ENCODE data around the gene TAGLN. TPM values are rescaled to one million over a fixed set of nuclear protein-coding genes. Genes with fewer than 3 reads are reported as not detected.
A peak's percentile ranks its signal among the peaks of the same experiment; 100 is the strongest.

The TAGLN gene
- total RNA-seq, 1 donor from 2014 or later, result 3.8 TPM

- Mint-ChIP-seq H3K4me1 (peaks cover 45% of the 10 kb centered on the region), H3K9me3 (no peaks in the 10 kb centered on the region), H3K27ac (peak overlapping the region; percentile 98), H3K4me3 (peak overlapping the region; percentile 93), H3K27me3 (no peaks in the 10 kb centered on the region), H3K36me3 (ENCODE audit: low read depth) (peaks cover 42% of the 10 kb centered on the region)
- peak; percentile 66 for DNase-seq
- intact Hi-C loops (cut with micrococcal nuclease), result loop anchor here (1.0 to 5.0 kb wide), 6 partner anchors 53 to 586 kb away; partner anchors contain the start of genes CEP164, SIDT2 and ZPR1
Observed at GRCh38 chr11:117230999-117231841, 32.0 kb downstream of the TAGLN start.

- H3K4me1 Mint-ChIP-seq, result peaks cover 42% of the 10 kb centered on the region
- intact Hi-C loops (cut with micrococcal nuclease), result loop anchor here (1.0 to 5.0 kb wide), 4 partner anchors 87 to 586 kb away; partner anchors contain the start of genes PAFAH1B2 and ZPR1
Observed at GRCh38 chr11:117231842-117232091, 32.6 kb downstream of the TAGLN start, which contains the start of gene PCSK7. PCSK7 (minus strand) TSS chr11:117232073; CDS start chr11:117229844, 2,229 bp downstream.

GRCh38 chr11:117232092-117232878 lies 33.1 kb downstream of the TAGLN start, which contains the start of gene RNF214:
RNF214 (plus strand) TSS chr11:117232671; CDS start chr11:117234273, 1,602 bp downstream.
- H3K4me1 Mint-ChIP-seq, result peaks cover 38% of the 10 kb centered on the region
- H3K36me3 Mint-ChIP-seq (ENCODE audit: low read depth), result peaks cover 32% of the 10 kb centered on the region
- DNase-seq, result peak; percentile 93
- H3K27ac Mint-ChIP-seq, result peak within 1 kb of the TSS; percentile 100
- no peaks in the 10 kb centered on the region for H3K9me3 Mint-ChIP-seq
- H3K4me3 Mint-ChIP-seq, result peak within 1 kb of the TSS; percentile 93
- H3K27me3 Mint-ChIP-seq, result no peaks in the 10 kb centered on the region
- intact Hi-C loops (cut with micrococcal nuclease), result loop anchor here (1.0 to 5.0 kb wide), 4 partner anchors 88 to 585 kb away; partner anchors contain the start of genes PAFAH1B2 and ZPR1

More at GRCh38 chr11:117231842-117232091, 32.6 kb downstream of the TAGLN start, which contains the start of gene PCSK7:
- H3K4me3 Mint-ChIP-seq, result peak within 1 kb of the TSS; percentile 93
- H3K27me3 Mint-ChIP-seq, result no peaks in the 10 kb centered on the region
- H3K9me3 Mint-ChIP-seq, result no peaks in the 10 kb centered on the region
- peaks cover 36% of the 10 kb centered on the region for H3K36me3 Mint-ChIP-seq (ENCODE audit: low read depth)
- H3K27ac Mint-ChIP-seq, result peak within 1 kb of the TSS; percentile 100
- DNase-seq, result no peak

- H3K9me3 Mint-ChIP-seq, result no peaks in the 10 kb centered on the region
- DNase-seq, result peak; percentile 73
- peaks cover 38% of the 10 kb centered on the region for H3K4me1 Mint-ChIP-seq
- H3K27me3 Mint-ChIP-seq, result no peaks in the 10 kb centered on the region
- peaks cover 26% of the 10 kb centered on the region for H3K36me3 Mint-ChIP-seq (ENCODE audit: low read depth)
- intact Hi-C loops (cut with micrococcal nuclease), result loop anchor here (1.0 to 5.0 kb wide), 4 partner anchors 89 to 584 kb away; partner anchors contain the start of genes PAFAH1B2 and ZPR1
- peak overlapping the region; percentile 89 for H3K4me3 Mint-ChIP-seq
- H3K27ac Mint-ChIP-seq, result peak overlapping the region; percentile 81
Observed at GRCh38 chr11:117232911-117233409, 33.8 kb downstream of the TAGLN start.

GRCh38 chr11:117238221-117238620 lies 39.1 kb downstream of the TAGLN start:
- H3K9me3 Mint-ChIP-seq, result no peaks in the 10 kb centered on the region
- no peaks in the 10 kb centered on the region for H3K27me3 Mint-ChIP-seq
- H3K36me3 Mint-ChIP-seq (ENCODE audit: low read depth), result peaks cover 10% of the 10 kb centered on the region
- intact Hi-C loops (cut with micrococcal nuclease), result no loop called here
- H3K4me1 Mint-ChIP-seq, result peaks cover 12% of the 10 kb centered on the region
- no peak overlapping the region for H3K27ac Mint-ChIP-seq
- no peak overlapping the region for H3K4me3 Mint-ChIP-seq
- no peak for DNase-seq

GRCh38 chr11:117239295-117239694 lies 40.1 kb downstream of the TAGLN start:
- Mint-ChIP-seq H3K36me3 (ENCODE audit: low read depth) (peaks cover 14% of the 10 kb centered on the region), H3K27me3 (no peaks in the 10 kb centered on the region), H3K4me1 (peaks cover under 1% of the 10 kb centered on the region), H3K4me3 (no peak overlapping the region), H3K9me3 (no peaks in the 10 kb centered on the region), H3K27ac (no peak overlapping the region)
- intact Hi-C loops (cut with micrococcal nuclease), result no loop called here
- no peak for DNase-seq

- Mint-ChIP-seq H3K27ac (no peak overlapping the region), H3K4me1 (no peaks in the 10 kb centered on the region)
Observed at GRCh38 chr11:117248341-117248740, 49.2 kb downstream of the TAGLN start.

GRCh38 chr11:117249571-117249970 lies 50.4 kb downstream of the TAGLN start:
- H3K27ac Mint-ChIP-seq, result no peak overlapping the region
- H3K4me1 Mint-ChIP-seq, result no peaks in the 10 kb centered on the region
- peaks cover 30% of the 10 kb centered on the region for H3K36me3 Mint-ChIP-seq (ENCODE audit: low read depth)
- no peaks in the 10 kb centered on the region for H3K9me3 Mint-ChIP-seq
- H3K4me3 Mint-ChIP-seq, result no peak overlapping the region
- H3K27me3 Mint-ChIP-seq, result no peaks in the 10 kb centered on the region
- intact Hi-C loops (cut with micrococcal nuclease), result no loop called here
- no peak for DNase-seq

More at GRCh38 chr11:117248341-117248740, 49.2 kb downstream of the TAGLN start:
- no peak for DNase-seq
- Mint-ChIP-seq H3K9me3 (no peaks in the 10 kb centered on the region), H3K36me3 (ENCODE audit: low read depth) (peaks cover 30% of the 10 kb centered on the region), H3K4me3 (no peak overlapping the region), H3K27me3 (no peaks in the 10 kb centered on the region)
- intact Hi-C loops (cut with micrococcal nuclease), result no loop called here

- intact Hi-C loops (cut with micrococcal nuclease), result no loop called here
- Mint-ChIP-seq H3K9me3 (no peaks in the 10 kb centered on the region), H3K27ac (no peak overlapping the region), H3K36me3 (ENCODE audit: low read depth) (peaks cover 21% of the 10 kb centered on the region), H3K4me1 (peaks cover 4% of the 10 kb centered on the region), H3K27me3 (no peaks in the 10 kb centered on the region), H3K4me3 (no peak overlapping the region)
- DNase-seq, result no peak
Observed at GRCh38 chr11:117251506-117251905, 52.3 kb downstream of the TAGLN start.

- Mint-ChIP-seq H3K9me3 (no peaks in the 10 kb centered on the region), H3K27me3 (no peaks in the 10 kb centered on the region), H3K36me3 (ENCODE audit: low read depth) (peaks cover 6% of the 10 kb centered on the region), H3K4me1 (peaks cover 4% of the 10 kb centered on the region), H3K27ac (no peak overlapping the region), H3K4me3 (no peak overlapping the region)
- intact Hi-C loops (cut with micrococcal nuclease), result no loop called here
- no peak for DNase-seq
Observed at GRCh38 chr11:117255966-117256365, 56.8 kb downstream of the TAGLN start.

GRCh38 chr11:117256573-117256972 lies 57.4 kb downstream of the TAGLN start:
- Mint-ChIP-seq H3K4me3 (no peak overlapping the region), H3K27me3 (no peaks in the 10 kb centered on the region), H3K4me1 (peaks cover 4% of the 10 kb centered on the region), H3K9me3 (no peaks in the 10 kb centered on the region), H3K36me3 (ENCODE audit: low read depth) (peaks cover 6% of the 10 kb centered on the region), H3K27ac (no peak overlapping the region)
- DNase-seq, result no peak
- intact Hi-C loops (cut with micrococcal nuclease), result no loop called here
